NB4 (cell line): ENCODE results near the gene SH3BP4.
A peak's percentile ranks its signal among the peaks of the same experiment; 100 is the strongest.

Experiments used
- DNase-seq: peaks from one replicate; pipeline ENCODE4 v3.0.0; 2010; ENCODE audit warnings: low read depth
- H3K4me3 ChIP-seq: one replicate; pipeline ENCODE4 v1.5.1; 2011; ENCODE audit warnings: mild to moderate bottlenecking, low read depth, low read length, moderate library complexity
- MYC ChIP-seq: IDR thresholded peaks from 2 replicates; pipeline ENCODE4 v1.6.1; 2011; ENCODE audit warnings: low read depth, low read length
- POLR2A ChIP-seq: IDR thresholded peaks from 2 replicates; pipeline ENCODE4 v1.6.1; 2011; ENCODE audit warnings: mild to moderate bottlenecking; ENCODE audit not compliant: insufficient read length; ENCODE audit errors: extremely low read depth
- TF ChIP-seq, protein P1 (sequence below): IDR thresholded peaks from one replicate; pipeline ENCODE4 v1.5.1; 2012; ENCODE audit warnings: low read depth, low read length
- TF ChIP-seq, protein P2 (sequence below): IDR thresholded peaks from 2 replicates; pipeline ENCODE4 v1.6.1; 2011; ENCODE audit warnings: low read depth, low read length

Gene SH3BP4

DNA sequence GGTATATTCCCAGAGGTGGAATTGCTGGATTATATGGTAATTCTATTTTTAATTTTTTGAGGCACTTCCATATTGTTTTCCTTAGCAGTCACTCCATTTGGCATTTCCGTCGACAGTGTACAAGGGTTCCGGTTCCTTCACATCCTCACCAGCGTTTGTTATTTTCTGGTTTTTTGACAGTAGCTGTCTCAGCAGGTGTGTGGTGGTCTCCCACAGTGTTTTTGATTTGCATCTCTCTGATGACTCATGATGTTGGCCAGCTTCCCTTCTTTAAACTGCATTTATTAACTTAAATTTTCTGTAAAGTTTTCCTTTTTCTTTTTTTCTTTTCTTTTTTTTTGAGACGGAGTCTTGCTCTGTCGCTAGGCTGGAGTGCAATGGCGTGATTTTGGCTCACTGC, 19.7 kb downstream of the SH3BP4 start:
- H3K4me3 ChIP-seq = no peak overlapping the region
- no peak for DNase-seq
- TF ChIP-seq POLR2A (no peak), MYC (no peak)
- TF ChIP-seq, protein P1, sequence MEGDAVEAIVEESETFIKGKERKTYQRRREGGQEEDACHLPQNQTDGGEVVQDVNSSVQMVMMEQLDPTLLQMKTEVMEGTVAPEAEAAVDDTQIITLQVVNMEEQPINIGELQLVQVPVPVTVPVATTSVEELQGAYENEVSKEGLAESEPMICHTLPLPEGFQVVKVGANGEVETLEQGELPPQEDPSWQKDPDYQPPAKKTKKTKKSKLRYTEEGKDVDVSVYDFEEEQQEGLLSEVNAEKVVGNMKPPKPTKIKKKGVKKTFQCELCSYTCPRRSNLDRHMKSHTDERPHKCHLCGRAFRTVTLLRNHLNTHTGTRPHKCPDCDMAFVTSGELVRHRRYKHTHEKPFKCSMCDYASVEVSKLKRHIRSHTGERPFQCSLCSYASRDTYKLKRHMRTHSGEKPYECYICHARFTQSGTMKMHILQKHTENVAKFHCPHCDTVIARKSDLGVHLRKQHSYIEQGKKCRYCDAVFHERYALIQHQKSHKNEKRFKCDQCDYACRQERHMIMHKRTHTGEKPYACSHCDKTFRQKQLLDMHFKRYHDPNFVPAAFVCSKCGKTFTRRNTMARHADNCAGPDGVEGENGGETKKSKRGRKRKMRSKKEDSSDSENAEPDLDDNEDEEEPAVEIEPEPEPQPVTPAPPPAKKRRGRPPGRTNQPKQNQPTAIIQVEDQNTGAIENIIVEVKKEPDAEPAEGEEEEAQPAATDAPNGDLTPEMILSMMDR = no peak
- TF ChIP-seq, protein P2, sequence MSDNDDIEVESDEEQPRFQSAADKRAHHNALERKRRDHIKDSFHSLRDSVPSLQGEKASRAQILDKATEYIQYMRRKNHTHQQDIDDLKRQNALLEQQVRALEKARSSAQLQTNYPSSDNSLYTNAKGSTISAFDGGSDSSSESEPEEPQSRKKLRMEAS = no peak

GRCh38 chr2:234973008-234973407, 21.2 kb downstream of the SH3BP4 start:
- DNase-seq = no peak
- TF ChIP-seq POLR2A (no peak), MYC (no peak)
- TF ChIP-seq, protein P1 = no peak
- TF ChIP-seq, protein P2 = no peak
- H3K4me3 ChIP-seq = no peak overlapping the region

DNA sequence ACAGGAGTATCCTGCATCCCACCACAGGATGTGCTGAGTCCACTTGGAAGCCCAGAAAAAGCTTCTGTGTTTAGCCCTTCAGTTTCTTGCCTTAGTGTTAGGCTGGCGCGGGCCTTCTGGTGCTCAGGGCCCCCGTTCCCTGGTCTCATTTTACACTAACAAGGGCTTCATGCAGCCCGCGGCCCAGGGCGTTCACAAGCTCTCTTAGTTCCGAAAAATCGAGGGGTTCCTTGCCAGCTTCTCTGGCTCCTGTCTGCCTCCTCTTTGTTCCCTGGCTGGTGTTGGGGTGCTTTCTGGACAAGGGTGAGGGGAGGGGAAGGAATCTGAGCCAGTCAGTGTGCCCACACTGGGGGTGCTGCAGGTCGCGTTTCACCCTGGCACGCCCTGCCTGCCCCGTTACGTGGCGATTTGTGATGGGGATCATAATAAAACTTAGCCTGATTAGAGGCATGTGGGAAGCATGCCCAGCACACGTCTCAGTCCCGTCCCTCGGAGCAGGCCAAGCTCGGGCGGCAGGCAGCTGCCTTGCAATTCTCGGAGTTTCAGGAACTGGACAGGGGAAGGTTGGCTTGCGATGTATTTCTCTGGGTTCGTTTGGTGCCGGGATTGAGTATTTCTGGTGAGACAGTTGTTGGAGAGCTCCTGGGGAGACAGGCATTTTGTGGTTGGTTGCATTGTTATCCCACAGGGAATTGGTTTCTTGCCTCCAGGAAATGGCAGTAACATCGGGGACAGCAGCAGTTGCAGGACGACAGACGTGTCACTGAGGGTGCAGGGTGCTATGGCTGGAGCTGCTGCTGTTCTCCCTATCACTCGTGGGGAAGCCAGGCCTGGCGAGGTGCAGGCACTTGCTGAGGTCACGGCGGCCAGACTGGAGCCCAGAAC, 22.9 kb downstream of the SH3BP4 start:
- TF ChIP-seq, protein P2 = no peak
- TF ChIP-seq POLR2A = no peak
- TF ChIP-seq MYC = no peak
- TF ChIP-seq, protein P1 = no peak
- DNase-seq = peak; percentile 19
- no peak overlapping the region for H3K4me3 ChIP-seq

DNA sequence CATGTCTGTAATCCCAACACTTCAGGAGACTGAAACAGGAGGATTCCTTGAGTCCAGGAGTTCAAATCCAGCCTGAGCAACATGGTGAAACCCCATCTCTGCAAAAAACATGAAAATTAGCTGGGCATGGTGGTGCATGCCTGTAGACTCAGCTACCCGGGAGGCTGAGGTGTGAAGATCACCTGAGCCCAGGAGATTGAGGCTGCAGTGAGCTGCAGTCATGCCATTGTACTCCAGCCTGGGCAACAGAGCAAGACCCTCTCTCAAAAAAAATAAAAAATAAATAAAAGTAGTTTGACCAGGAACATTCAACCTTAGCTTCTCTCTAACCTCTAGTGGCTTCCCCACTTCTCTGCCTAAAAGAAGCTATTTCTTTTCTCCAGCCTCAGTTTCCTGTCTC, 23.8 kb downstream of the SH3BP4 start:
- no peak for DNase-seq
- TF ChIP-seq, protein P2 = no peak
- H3K4me3 ChIP-seq = no peak overlapping the region

GRCh38 chr2:234976479-234977227, 24.8 kb downstream of the SH3BP4 start:
- no peak for DNase-seq
- TF ChIP-seq, protein P2 = no peak
- no peak for TF ChIP-seq POLR2A
- no peak for TF ChIP-seq MYC
- TF ChIP-seq, protein P1 = no peak
- H3K4me3 ChIP-seq = no peak overlapping the region

GRCh38 chr2:234977228-234977679, 25.4 kb downstream of the SH3BP4 start:
- no peak for DNase-seq
- no peak for TF ChIP-seq MYC
- TF ChIP-seq POLR2A = no peak
- TF ChIP-seq, protein P2 = no peak
- TF ChIP-seq, protein P1 = no peak
- no peak overlapping the region for H3K4me3 ChIP-seq
